ENCODE results near the gene MFAP4. TPM values are rescaled to one million over a fixed set of nuclear protein-coding genes. Genes with fewer than 3 reads are reported as not detected.

MFAP4 gene
- total and polyA plus RNA-seq, 9 of the 15 experiments (the other 6 are each of a cell fraction or from before 2014, with no cell fraction given) = 0.07 to 0.24 TPM; not detected in 7

DNA sequence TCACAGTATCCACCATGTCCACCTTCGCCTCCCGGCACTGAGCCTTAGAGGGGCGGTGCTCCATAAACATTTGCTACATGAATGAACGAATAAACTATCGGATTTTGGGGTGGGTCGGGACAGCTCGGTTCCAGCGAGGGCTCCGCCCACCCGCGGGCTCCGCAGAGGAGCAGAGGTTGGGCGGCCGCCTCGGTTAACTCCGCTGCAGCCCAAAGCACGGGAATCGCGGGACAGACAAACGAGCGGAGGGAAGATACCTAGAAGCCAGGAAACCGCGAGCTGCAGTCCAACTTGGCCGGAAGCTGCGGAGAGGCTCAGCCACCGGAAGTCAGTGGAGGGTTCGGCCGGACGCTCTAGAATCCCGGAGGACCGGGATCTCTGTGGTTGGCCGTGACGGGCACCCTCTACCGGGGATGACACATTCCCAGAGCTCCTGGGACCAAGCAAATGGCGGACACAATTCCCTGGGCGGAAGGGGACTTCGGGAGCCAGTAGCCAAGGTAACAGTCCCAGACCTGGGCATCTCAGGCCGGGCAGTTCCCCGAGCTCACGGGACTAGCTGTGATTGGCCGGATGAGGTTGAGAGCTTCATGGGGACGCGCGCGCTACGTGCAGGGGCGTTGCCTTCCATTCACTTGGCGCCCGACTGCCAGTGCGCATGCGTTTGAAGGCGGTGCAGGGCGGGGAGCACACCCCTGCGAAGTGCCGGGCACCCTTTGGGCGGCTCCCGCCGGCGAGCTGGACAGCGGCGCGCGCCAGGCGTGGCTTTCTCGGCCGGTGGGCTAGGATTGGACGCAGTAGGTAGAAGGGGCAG, 9.2 kb downstream of the MFAP4 start (continued):
- TF ChIP-seq, protein P1, sequence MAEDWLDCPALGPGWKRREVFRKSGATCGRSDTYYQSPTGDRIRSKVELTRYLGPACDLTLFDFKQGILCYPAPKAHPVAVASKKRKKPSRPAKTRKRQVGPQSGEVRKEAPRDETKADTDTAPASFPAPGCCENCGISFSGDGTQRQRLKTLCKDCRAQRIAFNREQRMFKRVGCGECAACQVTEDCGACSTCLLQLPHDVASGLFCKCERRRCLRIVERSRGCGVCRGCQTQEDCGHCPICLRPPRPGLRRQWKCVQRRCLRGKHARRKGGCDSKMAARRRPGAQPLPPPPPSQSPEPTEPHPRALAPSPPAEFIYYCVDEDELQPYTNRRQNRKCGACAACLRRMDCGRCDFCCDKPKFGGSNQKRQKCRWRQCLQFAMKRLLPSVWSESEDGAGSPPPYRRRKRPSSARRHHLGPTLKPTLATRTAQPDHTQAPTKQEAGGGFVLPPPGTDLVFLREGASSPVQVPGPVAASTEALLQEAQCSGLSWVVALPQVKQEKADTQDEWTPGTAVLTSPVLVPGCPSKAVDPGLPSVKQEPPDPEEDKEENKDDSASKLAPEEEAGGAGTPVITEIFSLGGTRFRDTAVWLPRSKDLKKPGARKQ (CRISPR knock-in tag; IDR thresholded peaks at IDR 0.05) = no peak
- TF ChIP-seq NR2C1 (IDR thresholded peaks at IDR 0.05) (no peak), NR2C1 (tag; IDR thresholded peaks at IDR 0.05) (no peak), ZNF699 (CRISPR knock-in tag; IDR thresholded peaks at IDR 0.05; ENCODE audit: insufficient replicate concordance) (no peak), ETV6 (IDR thresholded peaks at IDR 0.05; ENCODE audit: borderline replicate concordance in 1 of 2, low read depth in 2 of 2, low read length in 1 of 2) (no peak), ETV6 (CRISPR knock-in tag; IDR thresholded peaks at IDR 0.05; ENCODE audit: borderline replicate concordance) (no peak), DNMT1 (IDR thresholded peaks at IDR 0.05) (no peak), ZNF436 (CRISPR knock-in tag; IDR thresholded peaks at IDR 0.05) (no peak), EZH2 (IDR thresholded peaks at IDR 0.05; ENCODE audit: borderline replicate concordance, low read depth, low read length) (no peak), SMARCE1 (IDR thresholded peaks at IDR 0.05) (no peak), TBL1XR1 (IDR thresholded peaks at IDR 0.05; ENCODE audit: low read length in 2 of 2) (no peak), CBX3 (IDR thresholded peaks at IDR 0.05; ENCODE audit: borderline replicate concordance in 1 of 2, low read length in 2 of 2) (no peak), ZNF408 (CRISPR knock-in tag; IDR thresholded peaks at IDR 0.05; ENCODE audit: low read depth) (no peak), EP400 (IDR thresholded peaks at IDR 0.05) (peak; percentile 83), MYC (IDR thresholded peaks at IDR 0.05; ENCODE audit: low read depth, low read length) (no peak), MYC (CRISPR knock-in tag; IDR thresholded peaks at IDR 0.05; ENCODE audit: borderline replicate concordance, low read depth) (no peak), NFIX (CRISPR knock-in tag; IDR thresholded peaks at IDR 0.05; ENCODE audit: low read depth) (no peak), IFI16 (CRISPR knock-in tag; IDR thresholded peaks at IDR 0.05) (no peak), CTBP1 (IDR thresholded peaks at IDR 0.05; ENCODE audit: borderline replicate concordance) (peak; percentile 93), KDM1A (IDR thresholded peaks at IDR 0.05) (no peak), MEIS2 (IDR thresholded peaks at IDR 0.05; ENCODE audit: partially characterized antibody) (peak; percentile 80), ZNF253 (CRISPR knock-in tag; conservative IDR thresholded peaks at IDR 0.05) (no peak), KLF16 (IDR thresholded peaks at IDR 0.05) (no peak), HNRNPK (IDR thresholded peaks at IDR 0.05; ENCODE audit: low read depth, low read length, poor library complexity, severe bottlenecking) (no peak)
- TF ChIP-seq, protein P2, sequence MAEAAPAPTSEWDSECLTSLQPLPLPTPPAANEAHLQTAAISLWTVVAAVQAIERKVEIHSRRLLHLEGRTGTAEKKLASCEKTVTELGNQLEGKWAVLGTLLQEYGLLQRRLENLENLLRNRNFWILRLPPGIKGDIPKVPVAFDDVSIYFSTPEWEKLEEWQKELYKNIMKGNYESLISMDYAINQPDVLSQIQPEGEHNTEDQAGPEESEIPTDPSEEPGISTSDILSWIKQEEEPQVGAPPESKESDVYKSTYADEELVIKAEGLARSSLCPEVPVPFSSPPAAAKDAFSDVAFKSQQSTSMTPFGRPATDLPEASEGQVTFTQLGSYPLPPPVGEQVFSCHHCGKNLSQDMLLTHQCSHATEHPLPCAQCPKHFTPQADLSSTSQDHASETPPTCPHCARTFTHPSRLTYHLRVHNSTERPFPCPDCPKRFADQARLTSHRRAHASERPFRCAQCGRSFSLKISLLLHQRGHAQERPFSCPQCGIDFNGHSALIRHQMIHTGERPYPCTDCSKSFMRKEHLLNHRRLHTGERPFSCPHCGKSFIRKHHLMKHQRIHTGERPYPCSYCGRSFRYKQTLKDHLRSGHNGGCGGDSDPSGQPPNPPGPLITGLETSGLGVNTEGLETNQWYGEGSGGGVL (CRISPR knock-in tag; IDR thresholded peaks at IDR 0.05) = no peak
- TF ChIP-seq, protein P3, sequence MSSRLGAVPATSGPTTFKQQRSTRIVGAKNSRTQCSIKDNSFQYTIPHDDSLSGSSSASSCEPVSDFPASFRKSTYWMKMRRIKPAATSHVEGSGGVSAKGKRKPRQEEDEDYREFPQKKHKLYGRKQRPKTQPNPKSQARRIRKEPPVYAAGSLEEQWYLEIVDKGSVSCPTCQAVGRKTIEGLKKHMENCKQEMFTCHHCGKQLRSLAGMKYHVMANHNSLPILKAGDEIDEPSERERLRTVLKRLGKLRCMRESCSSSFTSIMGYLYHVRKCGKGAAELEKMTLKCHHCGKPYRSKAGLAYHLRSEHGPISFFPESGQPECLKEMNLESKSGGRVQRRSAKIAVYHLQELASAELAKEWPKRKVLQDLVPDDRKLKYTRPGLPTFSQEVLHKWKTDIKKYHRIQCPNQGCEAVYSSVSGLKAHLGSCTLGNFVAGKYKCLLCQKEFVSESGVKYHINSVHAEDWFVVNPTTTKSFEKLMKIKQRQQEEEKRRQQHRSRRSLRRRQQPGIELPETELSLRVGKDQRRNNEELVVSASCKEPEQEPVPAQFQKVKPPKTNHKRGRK (tag; IDR thresholded peaks at IDR 0.05) = no peak
